ENCODE measurements around the gene HMCN1.

The HMCN1 gene

GRCh38 chr1:185938396-185938795 is 204.2 kb downstream of the HMCN1 start:
- FAIRE-seq (no peak), DNase-seq (ENCODE audit: insufficient read length, low spot score) (no peak)
- no peak for TF ChIP-seq POLR2A (IDR thresholded peaks at IDR 0.05; ENCODE audit: low read depth, low read length)

- no peak for TF ChIP-seq POLR2A (IDR thresholded peaks at IDR 0.05; ENCODE audit: low read depth, low read length)
- no peak for FAIRE-seq
- DNase-seq (ENCODE audit: insufficient read length, low spot score): no peak
These were observed 205.0 kb downstream of the HMCN1 start for GRCh38 chr1:185939142-185939541.

GRCh38 chr1:185942961-185943360 is 208.8 kb downstream of the HMCN1 start:
- TF ChIP-seq POLR2A (IDR thresholded peaks at IDR 0.05; ENCODE audit: low read depth, low read length): no peak
- FAIRE-seq (no peak), DNase-seq (ENCODE audit: insufficient read length, low spot score) (no peak)

GRCh38 chr1:185956881-185957280 is 222.7 kb downstream of the HMCN1 start:
- DNase-seq (ENCODE audit: insufficient read length, low spot score): no peak
- no peak for FAIRE-seq
- TF ChIP-seq POLR2A (IDR thresholded peaks at IDR 0.05; ENCODE audit: low read depth, low read length): no peak

GRCh38 chr1:185957441-185958363 is 223.5 kb downstream of the HMCN1 start:
- TF ChIP-seq POLR2A (IDR thresholded peaks at IDR 0.05; ENCODE audit: low read depth, low read length): no peak
- DNase-seq (ENCODE audit: insufficient read length, low spot score): no peak
- no peak for FAIRE-seq

GRCh38 chr1:185960422-185961321 is 226.5 kb downstream of the HMCN1 start:
- no peak for FAIRE-seq
- no peak for DNase-seq (ENCODE audit: insufficient read length, low spot score)
- no peak for TF ChIP-seq POLR2A (IDR thresholded peaks at IDR 0.05; ENCODE audit: low read depth, low read length)

- DNase-seq (ENCODE audit: insufficient read length, low spot score) (no peak), FAIRE-seq (no peak)
- TF ChIP-seq POLR2A (IDR thresholded peaks at IDR 0.05; ENCODE audit: low read depth, low read length): no peak
These were observed 227.5 kb downstream of the HMCN1 start for GRCh38 chr1:185961664-185962063.

GRCh38 chr1:185964946-185965345 is 230.8 kb downstream of the HMCN1 start:
- TF ChIP-seq POLR2A (IDR thresholded peaks at IDR 0.05; ENCODE audit: low read depth, low read length): no peak
- DNase-seq (ENCODE audit: insufficient read length, low spot score) (no peak), FAIRE-seq (no peak)

- FAIRE-seq (no peak), DNase-seq (ENCODE audit: insufficient read length, low spot score) (no peak)
- TF ChIP-seq POLR2A (IDR thresholded peaks at IDR 0.05; ENCODE audit: low read depth, low read length): no peak
These were observed 231.7 kb downstream of the HMCN1 start for GRCh38 chr1:185965870-185966269.

- DNase-seq (ENCODE audit: insufficient read length, low spot score) (no peak), FAIRE-seq (no peak)
- TF ChIP-seq POLR2A (IDR thresholded peaks at IDR 0.05; ENCODE audit: low read depth, low read length): no peak
These were observed 232.3 kb downstream of the HMCN1 start for GRCh38 chr1:185966471-185966870.

- FAIRE-seq (no peak), DNase-seq (ENCODE audit: insufficient read length, low spot score) (no peak)
- no peak for TF ChIP-seq POLR2A (IDR thresholded peaks at IDR 0.05; ENCODE audit: low read depth, low read length)
These were observed 234.8 kb downstream of the HMCN1 start for GRCh38 chr1:185969028-185969427.

GRCh38 chr1:185969524-185969991 is 235.4 kb downstream of the HMCN1 start:
- no peak for FAIRE-seq
- no peak for TF ChIP-seq POLR2A (IDR thresholded peaks at IDR 0.05; ENCODE audit: low read depth, low read length)
- no peak for DNase-seq (ENCODE audit: insufficient read length, low spot score)

GRCh38 chr1:185971688-185972087 is 237.5 kb downstream of the HMCN1 start:
- DNase-seq (ENCODE audit: insufficient read length, low spot score): no peak
- FAIRE-seq: no peak
- TF ChIP-seq POLR2A (IDR thresholded peaks at IDR 0.05; ENCODE audit: low read depth, low read length): no peak

All from H54 (cell line).